NOMO-1 (cell line): ENCODE measurements around the gene FOXD2.

Experiments used
- DNase-seq, 2 experiments: peaks; one replicate each; lab custom pipeline; 2025; ENCODE audit not compliant: unreplicated experiment in 2 of 2; lab: John Stamatoyannopoulos, UW

The FOXD2 gene

GRCh38 chr1:47459253-47459788 lies 21.5 kb downstream of the FOXD2 start:
- no peak for DNase-seq

- DNase-seq: no peak
Observed at GRCh38 chr1:47460040-47460439, 22.2 kb downstream of the FOXD2 start.

GRCh38 chr1:47460456-47460855 lies 22.6 kb downstream of the FOXD2 start:
- DNase-seq: no peak

GRCh38 chr1:47465605-47466004 lies 27.8 kb downstream of the FOXD2 start:
- DNase-seq: no peak

GRCh38 chr1:47468709-47469389 lies 31.0 kb downstream of the FOXD2 start:
- no peak for DNase-seq

- DNase-seq: no peak
Observed at GRCh38 chr1:47469390-47469759, 31.5 kb downstream of the FOXD2 start.

GRCh38 chr1:47469910-47470309 lies 32.1 kb downstream of the FOXD2 start:
- no peak for DNase-seq

- no peak for DNase-seq
Observed at GRCh38 chr1:47471163-47471562, 33.3 kb downstream of the FOXD2 start.

GRCh38 chr1:47474278-47475193 lies 36.7 kb downstream of the FOXD2 start:
- DNase-seq: no peak

- no peak for DNase-seq
Observed at GRCh38 chr1:47477595-47478080, 39.8 kb downstream of the FOXD2 start.

GRCh38 chr1:47478090-47478489 lies 40.2 kb downstream of the FOXD2 start:
- no peak for DNase-seq

- DNase-seq: no peak
Observed at GRCh38 chr1:47479664-47480063, 41.8 kb downstream of the FOXD2 start.

GRCh38 chr1:47481936-47482335 lies 44.1 kb downstream of the FOXD2 start:
- DNase-seq: no peak

GRCh38 chr1:47482786-47483185 lies 44.9 kb downstream of the FOXD2 start:
- DNase-seq: no peak

GRCh38 chr1:47483651-47484050 lies 45.8 kb downstream of the FOXD2 start:
- no peak for DNase-seq

GRCh38 chr1:47485817-47486216 lies 48.0 kb downstream of the FOXD2 start:
- DNase-seq: no peak

- DNase-seq: no peak
Observed at GRCh38 chr1:47487332-47487731, 49.5 kb downstream of the FOXD2 start.

GRCh38 chr1:47487850-47488450 lies 50.1 kb downstream of the FOXD2 start:
- no peak for DNase-seq
